ENCODE results near the gene LHX1.

LHX1 gene

GRCh38 chr17:36972186-36972700 lies 35.0 kb downstream of the LHX1 start:
- DNase-seq (ENCODE audit: low read depth in 2 of 2), result no peak

GRCh38 chr17:36972905-36973304 lies 35.6 kb downstream of the LHX1 start:
- DNase-seq (ENCODE audit: low read depth in 2 of 2), result no peak

- DNase-seq (ENCODE audit: low read depth in 2 of 2), result no peak
These were observed 38.7 kb downstream of the LHX1 start for GRCh38 chr17:36975922-36976515.

DNA sequence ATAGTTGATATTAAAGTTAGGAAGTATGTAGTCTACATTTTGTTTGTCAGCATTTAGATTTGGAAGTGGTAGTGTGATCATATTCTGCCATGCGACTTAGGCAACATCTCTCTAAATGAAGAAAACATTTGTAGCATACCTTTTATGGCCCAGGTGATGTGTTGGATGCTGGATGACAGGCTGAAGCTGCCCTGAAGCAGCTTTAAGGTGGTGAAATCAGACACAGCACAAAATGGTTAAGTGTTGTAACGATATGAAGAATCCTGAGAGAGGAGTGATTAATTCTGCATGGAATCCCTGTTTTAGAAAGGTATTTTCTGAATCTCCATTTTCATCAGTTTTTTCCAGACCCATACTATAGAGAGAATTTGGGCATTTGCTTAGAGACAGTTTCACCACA lies 39.8 kb downstream of the LHX1 start:
- no peak for DNase-seq (ENCODE audit: low read depth in 2 of 2)

DNA sequence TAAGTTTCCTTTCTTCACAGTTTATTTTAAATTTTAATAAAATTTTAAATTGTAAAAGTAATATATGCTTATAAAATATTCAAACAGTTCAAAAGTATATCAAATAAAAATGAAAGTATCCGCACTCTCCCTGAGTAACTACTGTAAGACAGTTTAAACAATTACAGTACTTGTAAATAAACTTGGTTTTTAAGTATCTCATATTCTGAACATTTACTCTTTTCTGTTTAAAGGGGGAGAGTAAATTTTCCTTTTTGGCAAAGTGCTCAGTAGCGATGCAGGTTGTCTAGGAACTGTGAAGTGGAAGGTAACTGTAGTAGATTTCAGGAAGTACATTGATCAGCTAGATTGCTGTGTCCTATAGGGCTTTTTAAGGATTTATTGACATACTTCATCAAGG lies 40.3 kb downstream of the LHX1 start:
- no peak for DNase-seq (ENCODE audit: low read depth in 2 of 2)

- no peak for DNase-seq (ENCODE audit: low read depth in 2 of 2)
These were observed 41.7 kb downstream of the LHX1 start for GRCh38 chr17:36978810-36979564.

DNA sequence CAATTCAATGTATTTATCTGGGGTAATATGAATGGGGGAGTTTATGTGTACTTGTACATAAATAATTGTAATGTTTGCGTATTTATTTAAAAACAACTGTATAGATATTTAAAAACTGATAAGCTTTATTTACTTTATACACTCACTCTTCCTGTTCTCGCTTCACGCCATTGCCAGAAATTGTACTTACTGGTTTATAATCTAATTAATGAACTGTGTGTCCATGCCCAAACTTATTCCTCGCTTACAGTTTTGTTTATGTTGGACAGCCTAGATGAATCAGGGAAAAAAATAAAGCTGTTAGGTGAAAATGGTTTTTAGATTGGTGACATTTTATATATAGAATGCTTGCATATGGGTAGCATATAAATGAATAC lies 42.3 kb downstream of the LHX1 start:
- no peak for DNase-seq (ENCODE audit: low read depth in 2 of 2)

DNA sequence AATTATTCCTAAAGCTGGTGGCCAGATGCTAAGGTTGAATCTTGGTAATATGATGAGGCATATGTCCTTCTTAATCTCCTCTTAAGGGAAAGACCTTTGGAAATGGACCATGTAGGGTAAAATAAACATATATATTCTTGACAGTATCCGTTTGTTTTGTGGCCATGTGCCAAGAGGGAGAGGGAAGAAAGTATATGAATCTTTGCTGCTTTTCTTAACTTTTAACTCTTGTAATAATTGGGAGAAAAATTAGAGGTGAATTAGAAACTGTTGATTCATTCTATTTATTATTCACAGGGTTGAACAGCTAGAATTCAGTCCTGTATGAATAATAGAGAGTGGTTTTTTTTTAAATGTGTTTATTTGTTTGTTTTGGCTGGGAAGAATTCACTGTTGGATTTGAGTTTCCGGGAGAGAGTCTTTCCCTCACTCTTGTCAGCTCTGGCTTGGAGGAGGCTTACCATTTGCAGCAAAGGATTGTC lies 43.0 kb downstream of the LHX1 start:
- DNase-seq (ENCODE audit: low read depth in 2 of 2), result no peak

DNA sequence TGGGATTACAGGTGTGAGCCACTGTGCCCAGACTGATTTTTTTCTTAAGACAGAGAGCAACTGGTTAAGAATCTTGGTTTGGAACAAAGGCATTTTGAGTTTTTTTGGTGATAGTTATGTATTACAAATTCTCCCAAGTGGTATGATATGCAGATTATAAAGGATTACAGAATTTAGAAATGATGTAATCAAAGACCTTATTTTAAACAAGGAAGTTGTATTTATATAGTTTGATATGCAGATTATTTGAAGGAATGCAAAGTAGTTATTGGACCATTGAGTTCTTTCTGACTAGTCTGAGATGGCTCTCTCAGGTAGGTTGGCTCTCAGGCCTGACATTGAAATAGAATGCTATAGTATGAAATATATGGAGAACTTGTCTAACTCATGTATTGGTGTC lies 46.3 kb downstream of the LHX1 start:
- DNase-seq (ENCODE audit: low read depth in 2 of 2), result no peak

DNA sequence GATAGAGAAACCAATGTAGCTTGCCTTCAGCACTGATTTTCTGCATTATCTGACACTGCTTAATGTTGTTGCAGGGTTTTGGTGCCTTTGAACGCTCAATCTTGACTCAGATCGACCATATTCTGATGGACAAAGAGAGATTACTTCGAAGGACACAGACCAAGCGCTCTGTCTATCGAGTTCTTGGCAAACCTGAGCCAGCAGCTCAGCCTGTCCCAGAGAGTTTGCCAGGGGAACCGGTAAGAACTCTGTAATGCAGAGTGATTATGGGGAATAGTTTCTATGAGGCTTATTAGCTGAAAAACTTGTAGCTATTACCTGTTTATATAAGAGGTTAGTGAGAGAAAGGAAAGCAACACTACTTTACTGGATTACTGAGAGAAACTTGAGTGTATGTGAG lies 51.9 kb downstream of the LHX1 start:
- no peak for DNase-seq (ENCODE audit: low read depth in 2 of 2)

- no peak for DNase-seq (ENCODE audit: low read depth in 2 of 2)
These were observed 55.4 kb downstream of the LHX1 start for GRCh38 chr17:36992701-36993100.

DNA sequence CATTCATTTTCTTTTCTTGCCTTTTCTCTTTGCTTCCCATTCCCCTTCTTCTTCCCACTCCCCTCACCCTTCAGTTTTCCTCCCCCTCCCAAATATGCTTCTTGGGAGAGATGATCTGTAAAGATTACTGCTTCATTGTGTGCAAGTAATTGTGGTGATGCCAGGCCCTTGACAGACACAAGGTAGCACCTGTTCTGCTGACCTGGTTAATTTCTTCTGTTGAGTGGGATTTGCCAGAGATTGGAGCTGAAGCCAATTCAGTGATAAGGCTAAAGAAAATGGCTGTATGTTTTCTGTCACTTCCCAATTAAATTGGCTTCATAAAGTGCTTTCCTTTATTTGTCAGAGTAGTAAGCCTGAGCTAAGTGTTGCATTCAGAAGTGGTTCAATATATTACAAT lies 56.0 kb downstream of the LHX1 start:
- DNase-seq (ENCODE audit: low read depth in 2 of 2), result no peak

All from stimulated activated CD4-positive, alpha-beta T cell treated with anti-CD3 and anti-CD28 coated beads, Interleukin-15, amount 100 ng/mL, for 48 hours (primary cell).